A673 (cell line): ENCODE measurements around the gene CRYGD.

Experiments used
- EZH2 ChIP-seq: fragments of 200-600 bp; sonication (generic); IDR thresholded peaks from 2 replicates; pipeline ENCODE4 v1.6.1; 2017; ENCODE audit warnings: borderline replicate concordance, low read depth, mild to moderate bottlenecking, mixed read lengths, antibody characterized with exemption, low read length; ENCODE audit not compliant: poor library complexity, severe bottlenecking
- TF ChIP-seq, protein P1 (sequence below): fragments of 300-800, 200-600 bp; sonication (generic); conservative IDR thresholded peaks from 2 replicates; pipeline ENCODE4 v1.5.1; 2017; ENCODE audit warnings: low read depth, mild to moderate bottlenecking, antibody characterized with exemption, low read length, moderate library complexity, mixed read lengths

DNA sequence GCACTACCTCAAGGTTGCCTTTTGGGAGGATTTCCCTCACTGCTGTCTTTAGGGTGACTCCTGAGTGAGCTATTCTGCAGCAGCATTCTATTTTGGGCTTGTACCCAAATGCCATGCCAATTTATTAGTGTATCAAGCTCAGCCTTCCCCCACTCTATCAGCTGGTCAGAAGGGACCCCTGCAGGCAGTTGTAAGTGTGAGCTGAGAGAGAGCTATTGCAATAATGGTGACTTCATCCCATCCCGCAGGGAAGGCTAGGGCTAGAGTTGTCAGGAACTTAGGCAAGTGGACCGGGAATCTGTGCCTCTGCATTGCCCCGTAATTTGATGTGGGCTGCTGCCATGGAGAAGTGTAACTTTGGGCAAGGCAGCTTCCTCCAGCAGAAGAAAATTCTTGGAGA lies 23.4 kb upstream of the CRYGD start:
- TF ChIP-seq, protein P1, sequence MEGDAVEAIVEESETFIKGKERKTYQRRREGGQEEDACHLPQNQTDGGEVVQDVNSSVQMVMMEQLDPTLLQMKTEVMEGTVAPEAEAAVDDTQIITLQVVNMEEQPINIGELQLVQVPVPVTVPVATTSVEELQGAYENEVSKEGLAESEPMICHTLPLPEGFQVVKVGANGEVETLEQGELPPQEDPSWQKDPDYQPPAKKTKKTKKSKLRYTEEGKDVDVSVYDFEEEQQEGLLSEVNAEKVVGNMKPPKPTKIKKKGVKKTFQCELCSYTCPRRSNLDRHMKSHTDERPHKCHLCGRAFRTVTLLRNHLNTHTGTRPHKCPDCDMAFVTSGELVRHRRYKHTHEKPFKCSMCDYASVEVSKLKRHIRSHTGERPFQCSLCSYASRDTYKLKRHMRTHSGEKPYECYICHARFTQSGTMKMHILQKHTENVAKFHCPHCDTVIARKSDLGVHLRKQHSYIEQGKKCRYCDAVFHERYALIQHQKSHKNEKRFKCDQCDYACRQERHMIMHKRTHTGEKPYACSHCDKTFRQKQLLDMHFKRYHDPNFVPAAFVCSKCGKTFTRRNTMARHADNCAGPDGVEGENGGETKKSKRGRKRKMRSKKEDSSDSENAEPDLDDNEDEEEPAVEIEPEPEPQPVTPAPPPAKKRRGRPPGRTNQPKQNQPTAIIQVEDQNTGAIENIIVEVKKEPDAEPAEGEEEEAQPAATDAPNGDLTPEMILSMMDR = no peak
- TF ChIP-seq EZH2 = no peak
